Testis (tissue), 3 donors: ENCODE results near the gene NAALADL1. TPM values are rescaled to one million over a fixed set of nuclear protein-coding genes. Genes with fewer than 3 reads are reported as not detected.
A peak's percentile ranks its signal among the peaks of the same experiment; 100 is the strongest.

Source experiments
- DNase-seq: peaks from one replicate; pipeline ENCODE4 v3.0.0-alpha.2; 2019
- H3K27ac ChIP-seq, 2 donors: fragments of 200-600 bp; sonication (generic); one replicate each; pipeline ENCODE4 v1.5.1; 2019
- H3K27me3 ChIP-seq: fragments of 200-600 bp; sonication (generic); one replicate; pipeline ENCODE4 v1.5.1; 2019
- H3K36me3 ChIP-seq: fragments of 200-600 bp; sonication (generic); one replicate; pipeline ENCODE4 v1.5.1; 2017; ENCODE audit warnings: low read depth; ENCODE audit errors: missing control alignments
- H3K4me1 ChIP-seq: fragments of 200-600 bp; sonication (generic); one replicate; pipeline ENCODE4 v1.5.1; 2019
- H3K4me3 ChIP-seq, 2 donors: fragments of 200-600 bp; sonication (generic); one replicate each; pipeline ENCODE4 v1.5.1; 2017 to 2019
- H3K9me3 ChIP-seq: fragments of 200-600 bp; sonication (generic); one replicate; pipeline ENCODE4 v1.5.1; 2017
- POLR2A ChIP-seq: fragments of 450-650 bp; IDR thresholded peaks from one replicate; pipeline ENCODE4 v1.6.1; 2017; ENCODE audit warnings: antibody characterized with exemption, mild to moderate bottlenecking, moderate library complexity
- WGBS, 2 donors: methylation state at CpG; one replicate each; pipeline ENCODE4 v1.1.5; 2018; 5-methylcytosine and 5-hydroxymethylcytosine counted together
- intact Hi-C: fragments of 100-400 bp; cut with DNase I; formaldehyde crosslinking; loops from one replicate; pipeline ENCODE4 v1.15.1; 2023; ENCODE audit warnings: low total_unique reads
- polyA plus RNA-seq: library from polyadenylated mRNA; stranded (reverse); fragments of 350-450 nt; fragmentation: Illumina TruSeq; extraction: RNeasy Lipid Tissue Mini Kit (QIAGEN cat#74804); gene quantifications from one replicate; pipeline ENCODE4 v1.2.3, GENCODE V29; 2014; ENCODE audit warnings: low read depth, low replicate concordance; ENCODE audit not compliant: insufficient read depth
- total RNA-seq, 2 donors: library from RNA; depleted of rRNA; stranded (reverse); fragments of >200 nt; gene quantifications; one replicate each; pipeline ENCODE4 v1.2.3, GENCODE V29; 2016
- TF ChIP-seq, protein P1 (sequence below), 3 experiments: fragments of 450-650 bp in 2 of 3; fragments of 200-600 bp in 1 of 3; sonication (generic) in 1 of 3; IDR thresholded peaks; one replicate each; pipeline ENCODE4 v1.5.1; 2016 to 2019; ENCODE audit warnings: antibody characterized with exemption in 3 of 3, mild to moderate bottlenecking in 2 of 3, moderate library complexity in 1 of 3

Gene NAALADL1
- total and polyA plus RNA-seq, 3 donors from 2014 or later, result 16.0 to 18.1 (median 16.5) TPM

GRCh38 chr11:65084598-65085375, 26.4 kb upstream of the NAALADL1 start:
- intact Hi-C loops, result no loop called here
- DNase-seq, result no peak
- TF ChIP-seq POLR2A, result no peak
- TF ChIP-seq, protein P1, sequence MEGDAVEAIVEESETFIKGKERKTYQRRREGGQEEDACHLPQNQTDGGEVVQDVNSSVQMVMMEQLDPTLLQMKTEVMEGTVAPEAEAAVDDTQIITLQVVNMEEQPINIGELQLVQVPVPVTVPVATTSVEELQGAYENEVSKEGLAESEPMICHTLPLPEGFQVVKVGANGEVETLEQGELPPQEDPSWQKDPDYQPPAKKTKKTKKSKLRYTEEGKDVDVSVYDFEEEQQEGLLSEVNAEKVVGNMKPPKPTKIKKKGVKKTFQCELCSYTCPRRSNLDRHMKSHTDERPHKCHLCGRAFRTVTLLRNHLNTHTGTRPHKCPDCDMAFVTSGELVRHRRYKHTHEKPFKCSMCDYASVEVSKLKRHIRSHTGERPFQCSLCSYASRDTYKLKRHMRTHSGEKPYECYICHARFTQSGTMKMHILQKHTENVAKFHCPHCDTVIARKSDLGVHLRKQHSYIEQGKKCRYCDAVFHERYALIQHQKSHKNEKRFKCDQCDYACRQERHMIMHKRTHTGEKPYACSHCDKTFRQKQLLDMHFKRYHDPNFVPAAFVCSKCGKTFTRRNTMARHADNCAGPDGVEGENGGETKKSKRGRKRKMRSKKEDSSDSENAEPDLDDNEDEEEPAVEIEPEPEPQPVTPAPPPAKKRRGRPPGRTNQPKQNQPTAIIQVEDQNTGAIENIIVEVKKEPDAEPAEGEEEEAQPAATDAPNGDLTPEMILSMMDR (IDR thresholded peaks at IDR 0.05), result no peak
- Histone ChIP-seq H3K27me3 (no peaks in the 10 kb centered on the region), H3K9me3 (no peaks in the 10 kb centered on the region), H3K4me1 (peaks cover 14% of the 10 kb centered on the region), H3K4me3 (peak overlapping the region; percentile 86 to 96), H3K36me3 (no peaks in the 10 kb centered on the region), H3K27ac (peak overlapping the region; percentile 92 to 93)
- WGBS, 2 donors, result 38 to 39% methylated on average over 9 to 23 of the region's 23 CpGs

GRCh38 chr11:65083834-65084597, 25.7 kb upstream of the NAALADL1 start, which contains the start of the genes CDCA5 and ZFPL1:
TSS of gene CDCA5 (minus strand) at chr11:65084040. CDS start at chr11:65083978, 62 bp downstream.
TSS of gene ZFPL1 (plus strand) at chr11:65084222. CDS start at chr11:65084699, 477 bp downstream.
- 0 to 1% methylated on average over 64 to 79 of the region's 79 CpGs for WGBS, 2 donors
- Histone ChIP-seq H3K27me3 (no peaks in the 10 kb centered on the region), H3K27ac (peak within 1 kb of the TSS; percentile 92 to 93), H3K4me3 (peak within 1 kb of the TSS; percentile 86 to 96), H3K36me3 (no peaks in the 10 kb centered on the region), H3K4me1 (peaks cover 14% of the 10 kb centered on the region), H3K9me3 (no peaks in the 10 kb centered on the region)
- peak; percentile 96 for DNase-seq
- peak; percentile 7 for TF ChIP-seq POLR2A
- TF ChIP-seq, protein P1 (IDR thresholded peaks at IDR 0.05), result peak in 2 of 3 experiments; percentile 9 to 46
- intact Hi-C loops, result no loop called here

- Histone ChIP-seq H3K4me3 (peak overlapping the region; percentile 86 to 96), H3K27me3 (no peaks in the 10 kb centered on the region), H3K9me3 (no peaks in the 10 kb centered on the region), H3K27ac (peak overlapping the region; percentile 92 to 93), H3K4me1 (peaks cover 14% of the 10 kb centered on the region), H3K36me3 (no peaks in the 10 kb centered on the region)
- no peak for DNase-seq
- TF ChIP-seq, protein P1 (IDR thresholded peaks at IDR 0.05), result no peak
- TF ChIP-seq POLR2A, result no peak
- intact Hi-C loops, result no loop called here
- 4 to 5% methylated on average over 13 of the region's 13 CpGs for WGBS, 2 donors
These were observed 24.9 kb upstream of the NAALADL1 start for GRCh38 chr11:65083134-65083833.

DNA sequence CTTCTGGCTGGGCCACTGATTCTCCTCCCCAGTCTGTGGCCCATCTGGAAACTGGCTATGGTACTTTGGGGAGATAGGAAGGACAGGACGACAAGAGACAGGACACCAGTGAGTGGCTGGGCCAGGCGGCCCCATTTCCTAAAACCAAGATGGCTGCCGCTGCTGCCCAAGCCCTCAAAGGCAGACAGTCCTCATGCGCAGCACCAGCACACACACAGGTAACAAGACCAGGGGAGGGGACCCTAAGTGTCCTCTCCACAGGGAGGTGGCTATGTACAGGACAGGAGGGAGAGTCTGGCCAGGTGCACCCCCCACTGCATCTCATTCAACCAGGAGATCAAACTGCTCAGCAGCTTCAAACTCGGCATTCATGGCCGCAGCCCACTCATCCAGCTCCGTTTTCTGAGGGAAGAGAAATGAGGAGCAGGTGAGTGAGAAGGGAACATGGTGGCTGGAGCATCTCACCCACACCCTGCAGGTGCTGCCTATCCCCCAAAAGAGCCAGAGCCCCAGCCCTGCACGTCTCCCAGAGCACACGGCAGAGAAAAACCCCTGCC, 20.5 kb upstream of the NAALADL1 start:
- no peaks in the 10 kb centered on the region for H3K36me3 ChIP-seq
- no peak overlapping the region for H3K4me3 ChIP-seq
- intact Hi-C loops, result no loop called here
- no peaks in the 10 kb centered on the region for H3K9me3 ChIP-seq
- H3K4me1 ChIP-seq, result no peaks in the 10 kb centered on the region
- H3K27ac ChIP-seq, result no peak overlapping the region
- no peak for DNase-seq
- no peaks in the 10 kb centered on the region for H3K27me3 ChIP-seq
- no peak for TF ChIP-seq POLR2A
- TF ChIP-seq, protein P1 (IDR thresholded peaks at IDR 0.05), result no peak
- WGBS, 2 donors, result 77 to 89% methylated on average over 8 to 9 of the region's 9 CpGs
